ENCODE measurements around the gene ANKRD45. TPM values are rescaled to one million over a fixed set of nuclear protein-coding genes. Genes with fewer than 3 reads are reported as not detected.
"Not testable (repeated sequence)": the region's sequence is repeated elsewhere in the genome, so short reads cannot be mapped to it uniquely, and the experiment has no call there.

The ANKRD45 gene
- total RNA-seq, 1 donor from 2014 or later, result not detected

DNA sequence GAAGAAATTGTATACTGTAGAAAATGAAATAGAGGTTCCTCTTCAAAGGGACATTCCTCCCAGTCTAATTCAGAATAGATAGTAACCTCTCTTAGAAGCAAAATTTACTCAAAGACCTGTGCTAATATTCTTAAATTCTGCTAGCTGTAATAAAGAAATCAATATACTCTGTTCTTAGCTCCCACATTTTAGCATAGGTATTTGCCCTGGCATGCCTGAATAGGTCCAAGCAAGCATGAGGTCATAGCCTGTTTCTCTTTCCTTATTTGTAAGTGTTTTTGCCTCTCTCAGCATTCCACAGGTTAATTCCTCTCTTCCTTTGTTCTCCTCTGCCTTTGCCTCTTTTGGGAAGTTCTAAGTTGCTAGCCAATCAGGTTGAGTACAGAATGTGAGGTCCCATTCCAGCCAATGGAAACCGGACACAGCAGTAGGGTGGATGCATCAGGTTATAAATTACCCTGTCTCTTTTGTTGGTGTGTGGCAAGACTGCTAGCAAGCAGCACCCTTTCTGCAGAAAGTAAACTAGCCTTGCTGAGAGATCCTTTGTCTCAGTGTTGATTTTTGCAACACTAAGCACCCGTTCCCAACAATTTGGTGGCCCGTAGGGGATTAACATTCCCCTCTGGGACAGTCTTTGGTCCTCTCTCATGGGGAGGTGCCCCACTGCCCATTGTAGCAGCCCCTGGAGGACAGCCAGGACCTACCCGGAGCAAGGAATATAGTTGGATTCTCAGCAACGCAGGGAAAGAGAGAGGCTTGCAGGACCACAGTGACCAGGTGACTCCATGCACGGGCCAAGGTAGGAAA lies 32.2 kb downstream of the ANKRD45 start:
- H3K36me3 Mint-ChIP-seq (ENCODE audit: low read depth); H3K9me3 Mint-ChIP-seq; intact Hi-C loops (cut with micrococcal nuclease); DNase-seq (ENCODE audit: low spot score); H3K4me3 Mint-ChIP-seq; H3K27ac Mint-ChIP-seq; H3K4me1 Mint-ChIP-seq (ENCODE audit: low read depth): not testable (repeated sequence)
- H3K27me3 Mint-ChIP-seq (ENCODE audit: insufficient read depth), result peaks cover 12% of the 10 kb centered on the region

DNA sequence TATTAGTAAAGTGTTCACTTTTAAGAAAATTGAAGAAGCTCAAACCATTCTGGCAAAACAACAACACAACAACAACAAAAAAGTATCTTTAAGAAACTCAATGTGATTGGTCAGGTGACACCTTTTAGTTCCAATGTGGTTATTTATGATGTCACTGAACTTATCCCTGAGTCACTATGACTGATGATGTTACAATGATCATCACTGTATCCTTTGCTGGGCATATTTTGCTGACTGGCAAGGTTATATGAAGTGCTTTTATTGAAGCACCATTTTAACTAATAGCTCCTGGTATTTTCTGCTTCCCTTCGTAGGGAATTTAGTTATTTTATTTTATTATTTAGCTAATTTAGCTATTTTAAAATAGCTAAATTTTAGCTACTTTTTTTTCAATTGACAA lies 34.5 kb downstream of the ANKRD45 start, which contains the start of gene TEX50:
Gene TEX50, plus strand, starts transcription at position 223 of the 400 bp plus-strand sequence. CDS start 184 bp downstream, outside the sequence.
- H3K27me3 Mint-ChIP-seq (ENCODE audit: insufficient read depth), result peaks cover 16% of the 10 kb centered on the region
- H3K9me3 Mint-ChIP-seq, result peaks cover 7% of the 10 kb centered on the region
- intact Hi-C loops (cut with micrococcal nuclease), result no loop called here
- H3K27ac Mint-ChIP-seq, result no peak within 1 kb of the TSS
- DNase-seq (ENCODE audit: low spot score), result no peak
- H3K4me3 Mint-ChIP-seq, result no peak within 1 kb of the TSS
- H3K36me3 Mint-ChIP-seq (ENCODE audit: low read depth), result no peaks in the 10 kb centered on the region
- H3K4me1 Mint-ChIP-seq (ENCODE audit: low read depth), result no peaks in the 10 kb centered on the region

DNA sequence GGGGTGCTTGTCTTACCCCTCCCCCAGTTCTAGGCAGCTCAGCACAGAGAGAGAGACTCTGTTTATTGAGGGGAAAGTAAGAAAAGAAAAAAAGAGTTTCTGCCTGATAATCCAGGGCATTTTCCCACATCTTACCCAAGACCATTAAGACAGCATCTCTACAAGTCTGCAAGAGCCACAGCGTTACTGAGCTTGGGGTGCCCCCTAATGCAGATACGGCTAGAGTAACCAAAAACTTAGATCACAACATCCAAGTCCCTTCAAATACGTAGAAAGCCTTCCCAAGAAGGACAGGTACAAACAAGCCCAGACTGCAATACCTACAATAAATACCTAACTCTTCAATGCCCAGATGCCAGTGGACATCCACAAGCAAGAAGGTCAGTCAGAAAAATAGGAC lies 40.8 kb downstream of the ANKRD45 start:
- H3K27me3 Mint-ChIP-seq (ENCODE audit: insufficient read depth), result peaks cover 15% of the 10 kb centered on the region
- intact Hi-C loops (cut with micrococcal nuclease), result no loop called here
- no peak overlapping the region for H3K4me3 Mint-ChIP-seq
- no peak for DNase-seq (ENCODE audit: low spot score)
- no peaks in the 10 kb centered on the region for H3K4me1 Mint-ChIP-seq (ENCODE audit: low read depth)
- no peak overlapping the region for H3K27ac Mint-ChIP-seq
- no peaks in the 10 kb centered on the region for H3K36me3 Mint-ChIP-seq (ENCODE audit: low read depth)
- no peaks in the 10 kb centered on the region for H3K9me3 Mint-ChIP-seq

DNA sequence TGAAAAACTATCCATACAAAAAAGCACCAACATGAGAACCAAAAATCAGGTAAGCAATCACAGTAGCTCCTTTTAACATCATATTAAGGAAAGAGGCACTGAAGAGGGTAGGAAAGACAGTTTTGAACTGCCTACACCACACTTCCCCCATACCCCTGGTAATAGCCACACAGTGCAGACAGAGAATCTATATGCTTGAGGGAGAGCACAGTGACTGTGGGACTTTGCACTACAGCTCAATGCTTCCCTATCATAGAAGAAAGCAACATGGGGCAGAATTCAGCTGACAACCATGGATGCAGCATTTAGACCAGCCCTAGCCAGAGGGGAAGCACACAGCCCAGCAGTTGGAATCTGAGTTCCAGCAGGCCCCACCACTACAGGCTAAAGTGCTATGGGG lies 42.4 kb downstream of the ANKRD45 start:
- no peaks in the 10 kb centered on the region for H3K9me3 Mint-ChIP-seq
- no peak overlapping the region for H3K4me3 Mint-ChIP-seq
- H3K27ac Mint-ChIP-seq, result no peak overlapping the region
- H3K27me3 Mint-ChIP-seq (ENCODE audit: insufficient read depth), result peaks cover 7% of the 10 kb centered on the region
- no peak for DNase-seq (ENCODE audit: low spot score)
- H3K4me1 Mint-ChIP-seq (ENCODE audit: low read depth), result no peaks in the 10 kb centered on the region
- no peaks in the 10 kb centered on the region for H3K36me3 Mint-ChIP-seq (ENCODE audit: low read depth)
- intact Hi-C loops (cut with micrococcal nuclease), result no loop called here

DNA sequence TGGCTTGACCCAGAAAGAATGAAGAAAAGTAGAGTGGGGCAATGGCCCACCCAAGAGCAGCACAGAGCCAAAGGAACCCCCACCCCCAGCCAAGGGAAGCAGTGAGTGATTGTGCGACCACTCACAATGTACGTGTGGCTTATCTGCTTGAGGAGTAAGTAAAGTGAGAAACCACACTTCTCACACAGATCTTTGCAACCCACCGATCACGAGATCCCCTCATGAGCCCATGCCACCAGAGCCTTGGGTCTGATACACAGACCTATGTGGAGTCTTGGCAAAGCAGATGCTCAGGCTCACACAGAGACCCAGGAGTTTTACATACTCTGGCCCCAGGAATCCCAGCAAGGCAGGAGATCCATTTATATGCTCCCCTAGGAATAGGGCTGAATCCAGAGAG lies 52.8 kb downstream of the ANKRD45 start:
- no peak for DNase-seq (ENCODE audit: low spot score)
- no peak overlapping the region for H3K27ac Mint-ChIP-seq
- no peaks in the 10 kb centered on the region for H3K36me3 Mint-ChIP-seq (ENCODE audit: low read depth)
- peaks cover 19% of the 10 kb centered on the region for H3K9me3 Mint-ChIP-seq
- no peak overlapping the region for H3K4me3 Mint-ChIP-seq
- H3K4me1 Mint-ChIP-seq (ENCODE audit: low read depth), result no peaks in the 10 kb centered on the region
- peaks cover 12% of the 10 kb centered on the region for H3K27me3 Mint-ChIP-seq (ENCODE audit: insufficient read depth)
- intact Hi-C loops (cut with micrococcal nuclease), result no loop called here

DNA sequence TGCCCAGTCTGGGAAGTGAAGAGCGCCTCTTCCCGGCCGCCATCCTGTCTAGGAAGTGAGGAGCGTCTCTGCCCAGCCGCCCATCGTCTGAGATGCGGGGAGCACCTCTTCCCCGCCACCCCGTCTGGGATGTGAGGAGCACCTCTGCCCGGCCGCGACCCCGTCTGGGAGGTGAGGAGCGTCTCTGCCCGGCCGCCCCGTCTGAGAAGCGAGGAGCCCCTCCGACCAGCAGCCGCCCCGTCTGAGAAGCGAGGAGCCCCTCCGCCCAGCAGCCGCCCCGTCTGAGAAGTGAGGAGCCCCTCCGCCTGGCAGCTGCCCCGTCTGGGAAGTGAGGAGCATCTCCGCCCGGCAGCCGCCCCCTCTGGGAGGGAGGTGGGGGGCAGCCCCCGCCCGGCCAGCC lies 56.6 kb downstream of the ANKRD45 start:
- H3K4me1 Mint-ChIP-seq (ENCODE audit: low read depth); H3K27me3 Mint-ChIP-seq (ENCODE audit: insufficient read depth); H3K27ac Mint-ChIP-seq; H3K36me3 Mint-ChIP-seq (ENCODE audit: low read depth); DNase-seq (ENCODE audit: low spot score); H3K4me3 Mint-ChIP-seq; H3K9me3 Mint-ChIP-seq; intact Hi-C loops (cut with micrococcal nuclease): not testable (repeated sequence)

DNA sequence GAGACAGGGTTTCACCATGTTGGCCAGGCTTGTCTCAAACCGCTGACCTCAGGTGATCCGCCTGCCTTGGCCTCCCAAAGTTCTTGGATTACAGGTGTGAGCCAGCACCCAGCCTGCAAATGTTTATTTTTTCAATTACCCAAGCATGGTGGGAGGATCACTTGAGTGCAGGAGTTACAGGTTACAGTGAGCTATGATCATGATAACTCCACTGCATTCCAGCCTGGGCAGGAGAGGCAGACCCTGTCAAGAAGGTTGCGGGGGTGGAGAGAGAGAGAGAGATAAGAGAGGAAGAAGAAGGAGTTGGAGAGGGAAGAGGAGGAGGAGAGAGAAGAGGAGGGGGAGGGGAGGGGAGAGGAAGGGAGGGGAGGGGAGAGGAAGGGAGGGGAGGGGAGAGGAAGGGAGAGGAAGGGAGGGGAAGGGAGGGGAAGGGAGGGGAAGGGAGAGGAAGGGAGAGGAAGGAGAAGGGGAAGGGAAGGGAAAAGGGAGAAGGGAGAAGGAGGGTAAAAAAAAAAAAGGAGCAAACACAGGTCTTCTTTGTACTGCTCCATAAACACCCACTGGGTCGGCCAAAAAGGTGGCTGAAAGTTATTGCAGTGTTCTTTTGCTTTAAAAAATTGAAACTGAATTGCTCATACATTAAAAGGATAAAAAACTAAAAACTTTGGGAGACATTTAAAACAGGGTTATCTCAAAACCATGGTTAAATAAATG lies 61.0 kb downstream of the ANKRD45 start:
- Mint-ChIP-seq H3K27ac (no peak overlapping the region), H3K27me3 (ENCODE audit: insufficient read depth) (peaks cover 5% of the 10 kb centered on the region), H3K9me3 (no peaks in the 10 kb centered on the region), H3K4me3 (no peak overlapping the region), H3K4me1 (ENCODE audit: low read depth) (no peaks in the 10 kb centered on the region), H3K36me3 (ENCODE audit: low read depth) (no peaks in the 10 kb centered on the region)
- intact Hi-C loops (cut with micrococcal nuclease), result no loop called here
- no peak for DNase-seq (ENCODE audit: low spot score)

DNA sequence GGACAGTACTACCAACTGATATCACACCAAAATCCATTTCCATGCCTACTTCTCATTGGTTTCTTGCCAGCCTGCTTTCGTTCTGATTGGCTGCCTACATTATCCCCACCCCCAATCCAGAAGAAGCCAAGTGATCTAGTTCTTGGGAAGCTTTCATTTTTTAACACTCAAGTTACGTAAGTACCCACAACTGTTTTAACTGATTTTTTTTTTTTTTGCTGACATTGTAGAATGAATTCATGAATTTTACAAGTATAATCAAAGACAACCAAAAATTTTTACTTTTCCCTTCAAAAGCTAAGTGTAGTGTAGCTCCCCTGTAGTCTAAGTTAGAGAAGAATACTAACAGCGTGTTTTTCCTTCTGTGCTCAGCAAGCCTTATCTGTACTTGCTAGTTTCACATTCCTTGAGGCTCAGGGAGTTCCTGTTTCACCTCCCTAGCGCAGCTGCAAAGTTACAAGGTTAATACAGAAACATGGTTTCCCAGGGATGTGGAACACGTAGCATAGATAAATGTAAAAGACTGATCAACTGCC lies 66.5 kb downstream of the ANKRD45 start, which contains the start of gene SLC9C2:
Gene SLC9C2, minus strand, starts transcription at position 17 of the 536 bp plus-strand sequence. CDS start 1,296 bp downstream, outside the sequence.
- H3K4me3 Mint-ChIP-seq, result no peak within 1 kb of the TSS
- DNase-seq (ENCODE audit: low spot score), result no peak
- H3K36me3 Mint-ChIP-seq (ENCODE audit: low read depth), result no peaks in the 10 kb centered on the region
- H3K27ac Mint-ChIP-seq, result no peak within 1 kb of the TSS
- H3K27me3 Mint-ChIP-seq (ENCODE audit: insufficient read depth), result peaks cover 8% of the 10 kb centered on the region
- peaks cover 6% of the 10 kb centered on the region for H3K4me1 Mint-ChIP-seq (ENCODE audit: low read depth)
- H3K9me3 Mint-ChIP-seq, result no peaks in the 10 kb centered on the region
- intact Hi-C loops (cut with micrococcal nuclease), result no loop called here

DNA sequence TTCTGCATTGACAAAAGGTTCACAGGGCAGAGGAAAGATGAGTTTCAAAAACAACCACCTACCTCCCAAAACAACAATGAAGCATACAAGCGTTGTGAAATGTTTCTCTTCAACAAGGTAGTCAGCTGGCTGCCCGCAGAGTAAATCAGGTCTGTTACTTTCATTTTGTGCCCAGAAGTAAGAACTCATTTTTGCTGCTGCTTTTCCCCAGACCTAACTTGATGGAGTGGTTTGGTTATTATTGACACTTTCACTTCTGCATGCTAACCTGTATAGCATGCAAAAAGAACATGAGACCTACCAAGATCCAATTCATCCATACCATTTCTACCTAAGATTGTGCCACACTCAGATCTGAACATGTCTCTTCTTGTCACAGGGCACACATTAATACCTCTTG lies 68.1 kb downstream of the ANKRD45 start:
- Mint-ChIP-seq H3K4me3 (no peak overlapping the region), H3K9me3 (no peaks in the 10 kb centered on the region), H3K36me3 (ENCODE audit: low read depth) (no peaks in the 10 kb centered on the region), H3K4me1 (ENCODE audit: low read depth) (peaks cover 6% of the 10 kb centered on the region), H3K27me3 (ENCODE audit: insufficient read depth) (peaks cover 7% of the 10 kb centered on the region), H3K27ac (no peak overlapping the region)
- no peak for DNase-seq (ENCODE audit: low spot score)
- intact Hi-C loops (cut with micrococcal nuclease), result no loop called here

DNA sequence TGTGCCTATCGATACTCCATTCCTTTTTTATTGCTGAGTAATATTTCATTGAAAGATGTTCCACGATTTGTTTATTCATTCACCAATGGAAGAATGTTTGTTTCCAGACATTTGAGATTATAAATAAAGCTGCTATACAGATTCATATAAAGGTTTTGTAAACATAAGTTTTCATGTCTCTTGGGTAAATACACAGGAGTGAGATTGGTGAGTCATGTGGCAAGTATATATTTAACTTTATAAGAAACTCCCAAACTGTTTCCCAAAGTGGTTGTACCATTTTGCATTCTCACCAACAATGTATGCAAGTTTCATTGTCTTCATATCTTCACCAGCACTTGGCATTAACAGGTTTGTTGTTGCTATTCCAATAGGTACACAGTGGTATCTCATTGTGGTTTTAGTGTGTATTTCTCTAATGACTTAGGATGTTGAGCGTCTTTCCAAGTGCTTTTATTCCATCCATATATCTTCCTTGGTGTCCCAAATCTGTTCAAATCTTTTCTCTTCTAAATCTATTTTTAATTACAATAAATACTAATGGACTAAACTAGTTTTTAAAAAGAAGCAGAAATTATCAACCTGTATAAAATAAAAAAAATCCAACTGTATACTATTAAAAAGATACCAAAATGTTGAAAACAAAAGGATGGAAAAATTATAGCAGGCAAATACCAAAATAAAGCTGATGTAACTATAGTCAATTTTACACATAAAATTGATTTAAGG lies 73.4 kb downstream of the ANKRD45 start:
- no peaks in the 10 kb centered on the region for H3K36me3 Mint-ChIP-seq (ENCODE audit: low read depth)
- intact Hi-C loops (cut with micrococcal nuclease), result no loop called here
- DNase-seq (ENCODE audit: low spot score), result no peak
- H3K27ac Mint-ChIP-seq, result no peak overlapping the region
- peaks cover 3% of the 10 kb centered on the region for H3K9me3 Mint-ChIP-seq
- peaks cover 1% of the 10 kb centered on the region for H3K4me1 Mint-ChIP-seq (ENCODE audit: low read depth)
- no peak overlapping the region for H3K4me3 Mint-ChIP-seq
- peaks cover 16% of the 10 kb centered on the region for H3K27me3 Mint-ChIP-seq (ENCODE audit: insufficient read depth)

DNA sequence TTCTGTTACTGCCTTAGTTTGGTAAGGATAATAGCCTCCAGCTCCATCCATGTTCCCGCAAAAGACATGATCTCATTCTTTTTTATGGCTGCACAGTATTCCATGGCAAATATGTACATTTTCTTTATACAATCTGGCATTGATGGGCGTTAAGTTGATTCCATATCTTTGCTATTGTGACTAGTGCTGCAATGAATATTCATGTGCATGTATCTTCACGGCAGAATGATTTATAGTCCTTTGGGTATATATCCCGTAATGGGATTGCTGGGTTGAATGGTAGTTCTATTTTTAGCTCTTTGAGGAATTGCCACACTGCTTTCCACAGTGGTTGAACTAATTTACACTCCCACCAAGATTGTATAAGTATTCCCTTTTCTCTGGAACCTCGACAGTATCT lies 78.5 kb downstream of the ANKRD45 start:
- not testable (repeated sequence) for H3K4me1 Mint-ChIP-seq (ENCODE audit: low read depth); H3K36me3 Mint-ChIP-seq (ENCODE audit: low read depth)

DNA sequence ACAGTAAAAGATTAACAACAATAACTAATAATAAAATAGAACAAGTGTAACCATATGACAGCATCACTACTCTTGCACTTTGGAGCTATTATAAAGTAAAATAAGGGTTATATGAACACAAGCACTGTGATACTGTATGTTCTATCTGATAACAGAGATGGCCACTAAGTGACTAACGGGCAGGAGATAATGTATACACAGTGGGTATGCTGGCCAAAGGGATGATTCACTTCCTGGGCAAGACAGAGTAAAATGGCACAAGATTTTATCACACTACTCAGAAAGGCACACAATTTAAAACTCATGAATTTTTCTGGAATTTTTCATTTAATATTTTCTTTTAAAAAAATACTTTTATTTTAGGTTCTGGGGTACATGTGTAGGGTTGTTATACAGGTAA lies 79.1 kb downstream of the ANKRD45 start:
- DNase-seq (ENCODE audit: low spot score), result no peak
- H3K27ac Mint-ChIP-seq, result no peak overlapping the region
- H3K9me3 Mint-ChIP-seq, result no peaks in the 10 kb centered on the region
- intact Hi-C loops (cut with micrococcal nuclease), result no loop called here
- no peaks in the 10 kb centered on the region for H3K36me3 Mint-ChIP-seq (ENCODE audit: low read depth)
- no peak overlapping the region for H3K4me3 Mint-ChIP-seq
- H3K27me3 Mint-ChIP-seq (ENCODE audit: insufficient read depth), result peaks cover 5% of the 10 kb centered on the region
- no peaks in the 10 kb centered on the region for H3K4me1 Mint-ChIP-seq (ENCODE audit: low read depth)

More for the DNA sequence above, 78.5 kb downstream of the ANKRD45 start:
- DNase-seq (ENCODE audit: low spot score); H3K9me3 Mint-ChIP-seq; H3K4me3 Mint-ChIP-seq; H3K27ac Mint-ChIP-seq; intact Hi-C loops (cut with micrococcal nuclease): not testable (repeated sequence)
- peaks cover 10% of the 10 kb centered on the region for H3K27me3 Mint-ChIP-seq (ENCODE audit: insufficient read depth)

All from activated T-helper 1 cell treated with anti-CD3 and anti-CD28 coated beads, Interleukin-12 subunit alpha, Interleukin-12 subunit beta, Interleukin-2, Interleukin-4 antibody, amounts not matched to agents 30 ng/mL and 10 ng/mL and 1 ng/mL, durations not matched to agents 14 hours and 24 hours and 36 hours (primary cell).